Esophagus squamous epithelium (tissue), 4 donors: Measurements from ENCODE around the gene NAA40.

Experiments
- POLR2A ChIP-seq, 4 donors: fragments of 450-650 bp; IDR thresholded peaks; one replicate each; pipeline ENCODE4 v1.6.1; 2017; ENCODE audit warnings: antibody characterized with exemption in 4 of 4, mild to moderate bottlenecking in 4 of 4, moderate library complexity in 3 of 4
- TF ChIP-seq, protein P1 (sequence below), 6 experiments: fragments of 450-650 bp in 4 of 6; fragments of 200-600 bp in 2 of 6; sonication (generic) in 2 of 6; IDR thresholded peaks; one replicate each; pipeline ENCODE4 v1.5.1; 2016 to 2019; ENCODE audit warnings: antibody characterized with exemption in 6 of 6, mild to moderate bottlenecking in 4 of 6, moderate library complexity in 4 of 6

DNA sequence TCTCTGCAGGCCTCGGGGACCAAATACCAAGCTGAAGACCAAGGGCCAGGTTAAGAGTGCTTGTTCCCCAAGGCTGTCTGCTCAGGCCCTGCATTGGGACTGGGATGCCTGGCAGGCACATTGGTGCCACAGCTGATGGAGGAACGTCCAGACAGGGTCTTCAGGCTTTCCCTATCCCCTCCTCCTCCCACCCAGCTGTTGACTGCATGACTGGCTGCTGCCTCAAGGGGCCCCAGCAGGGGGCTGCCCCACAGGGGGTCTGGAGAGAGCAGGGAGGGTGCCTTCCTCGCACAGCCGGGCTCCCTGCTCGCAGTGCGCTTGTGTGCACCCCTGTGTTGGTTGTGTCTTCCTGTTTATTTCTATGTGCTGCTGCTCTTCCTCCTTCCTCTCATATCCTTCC is 31.7 kb upstream of the NAA40 start:
- TF ChIP-seq, protein P1, sequence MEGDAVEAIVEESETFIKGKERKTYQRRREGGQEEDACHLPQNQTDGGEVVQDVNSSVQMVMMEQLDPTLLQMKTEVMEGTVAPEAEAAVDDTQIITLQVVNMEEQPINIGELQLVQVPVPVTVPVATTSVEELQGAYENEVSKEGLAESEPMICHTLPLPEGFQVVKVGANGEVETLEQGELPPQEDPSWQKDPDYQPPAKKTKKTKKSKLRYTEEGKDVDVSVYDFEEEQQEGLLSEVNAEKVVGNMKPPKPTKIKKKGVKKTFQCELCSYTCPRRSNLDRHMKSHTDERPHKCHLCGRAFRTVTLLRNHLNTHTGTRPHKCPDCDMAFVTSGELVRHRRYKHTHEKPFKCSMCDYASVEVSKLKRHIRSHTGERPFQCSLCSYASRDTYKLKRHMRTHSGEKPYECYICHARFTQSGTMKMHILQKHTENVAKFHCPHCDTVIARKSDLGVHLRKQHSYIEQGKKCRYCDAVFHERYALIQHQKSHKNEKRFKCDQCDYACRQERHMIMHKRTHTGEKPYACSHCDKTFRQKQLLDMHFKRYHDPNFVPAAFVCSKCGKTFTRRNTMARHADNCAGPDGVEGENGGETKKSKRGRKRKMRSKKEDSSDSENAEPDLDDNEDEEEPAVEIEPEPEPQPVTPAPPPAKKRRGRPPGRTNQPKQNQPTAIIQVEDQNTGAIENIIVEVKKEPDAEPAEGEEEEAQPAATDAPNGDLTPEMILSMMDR (IDR thresholded peaks at IDR 0.05): no peak
- TF ChIP-seq POLR2A (IDR thresholded peaks at IDR 0.05): no peak
